ENCODE results near the gene ZBTB20.

DNA sequence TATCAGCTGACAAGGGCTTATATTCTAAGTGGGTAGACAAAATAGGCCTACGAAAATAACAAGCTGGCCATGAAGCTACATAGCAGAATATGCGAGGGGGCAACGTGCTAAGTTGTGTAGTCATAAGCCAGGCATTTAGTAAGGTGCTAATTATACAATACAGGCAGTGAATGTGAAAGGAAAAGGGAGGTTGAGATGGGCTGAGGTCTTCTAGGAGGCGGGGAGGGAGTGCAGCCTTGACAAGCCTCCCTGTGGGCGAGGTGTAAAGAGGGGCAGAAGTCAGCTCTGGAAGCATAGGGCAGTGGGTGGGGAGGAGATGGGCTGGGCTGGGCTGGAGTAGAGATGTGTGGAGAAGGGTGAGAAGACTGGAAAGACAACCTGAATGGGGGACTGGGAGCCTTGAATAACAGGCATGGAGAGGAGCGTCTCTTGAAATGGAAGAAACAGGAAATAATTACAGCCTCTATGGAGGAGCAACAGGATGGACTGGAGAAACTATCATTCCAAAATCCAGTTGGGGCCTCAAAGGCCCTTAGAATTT is 852.1 kb downstream of the ZBTB20 start:
- TF ChIP-seq, protein P1, sequence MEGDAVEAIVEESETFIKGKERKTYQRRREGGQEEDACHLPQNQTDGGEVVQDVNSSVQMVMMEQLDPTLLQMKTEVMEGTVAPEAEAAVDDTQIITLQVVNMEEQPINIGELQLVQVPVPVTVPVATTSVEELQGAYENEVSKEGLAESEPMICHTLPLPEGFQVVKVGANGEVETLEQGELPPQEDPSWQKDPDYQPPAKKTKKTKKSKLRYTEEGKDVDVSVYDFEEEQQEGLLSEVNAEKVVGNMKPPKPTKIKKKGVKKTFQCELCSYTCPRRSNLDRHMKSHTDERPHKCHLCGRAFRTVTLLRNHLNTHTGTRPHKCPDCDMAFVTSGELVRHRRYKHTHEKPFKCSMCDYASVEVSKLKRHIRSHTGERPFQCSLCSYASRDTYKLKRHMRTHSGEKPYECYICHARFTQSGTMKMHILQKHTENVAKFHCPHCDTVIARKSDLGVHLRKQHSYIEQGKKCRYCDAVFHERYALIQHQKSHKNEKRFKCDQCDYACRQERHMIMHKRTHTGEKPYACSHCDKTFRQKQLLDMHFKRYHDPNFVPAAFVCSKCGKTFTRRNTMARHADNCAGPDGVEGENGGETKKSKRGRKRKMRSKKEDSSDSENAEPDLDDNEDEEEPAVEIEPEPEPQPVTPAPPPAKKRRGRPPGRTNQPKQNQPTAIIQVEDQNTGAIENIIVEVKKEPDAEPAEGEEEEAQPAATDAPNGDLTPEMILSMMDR (conservative IDR thresholded peaks at IDR 0.05; ENCODE audit: low read depth, low read length), result no peak
- no peak for TF ChIP-seq EZH2 (IDR thresholded peaks at IDR 0.05; ENCODE audit: low read length, unreplicated experiment)

Data from PC-3 (cell line).